ENCODE results near the gene ADGRG3.
A peak's percentile ranks its signal among the peaks of the same experiment; 100 is the strongest.

DNA sequence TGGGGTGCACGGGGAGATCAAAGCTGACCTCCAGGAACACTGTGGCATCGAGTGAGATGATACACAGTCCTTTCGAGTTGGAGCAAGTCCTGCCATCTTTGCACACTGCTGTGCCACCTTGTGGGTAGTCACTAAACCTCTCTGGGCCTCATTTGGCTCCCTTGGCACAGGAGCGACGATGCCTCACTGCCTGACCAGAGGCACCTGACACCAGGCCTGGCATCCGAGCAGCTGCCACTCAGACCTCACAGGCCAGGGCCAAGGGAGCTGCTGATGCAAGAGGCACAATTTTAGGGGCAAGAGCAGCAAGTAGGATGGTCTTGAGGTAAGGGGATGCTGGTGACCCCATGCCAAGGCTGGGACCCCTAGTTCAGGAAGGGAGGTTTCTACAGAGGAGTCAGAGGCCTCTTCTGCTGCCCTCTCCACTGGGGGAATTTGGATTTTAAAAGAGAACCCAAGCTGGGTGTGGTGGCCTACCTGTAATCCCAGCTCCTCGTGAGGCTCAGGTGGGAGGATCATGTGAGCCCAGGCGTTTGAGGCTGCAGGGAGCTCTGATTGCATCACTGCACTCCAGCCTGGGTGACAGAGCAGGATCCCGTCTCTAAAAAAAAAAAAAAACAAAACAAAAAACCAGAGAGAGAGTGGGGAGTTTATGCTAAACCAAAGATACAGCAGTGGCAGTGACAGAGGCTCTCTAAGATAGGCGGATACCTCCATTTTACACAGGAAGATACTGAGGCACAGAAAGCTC is 46.4 kb upstream of the ADGRG3 start:
- TF ChIP-seq SRF (IDR thresholded peaks at IDR 0.05; ENCODE audit: low read depth) (no peak), SIN3A (IDR thresholded peaks at IDR 0.05; ENCODE audit: low read depth) (no peak), POLR2AphosphoS5 (IDR thresholded peaks at IDR 0.05; ENCODE audit: low read depth, low read length) (peak; percentile 25; the same call in 1 of the 2 replicates), POLR2A (IDR thresholded peaks at IDR 0.05; ENCODE audit: borderline replicate concordance, extremely low read depth, insufficient read depth, insufficient read length) (no peak)
- TF ChIP-seq, protein P1, sequence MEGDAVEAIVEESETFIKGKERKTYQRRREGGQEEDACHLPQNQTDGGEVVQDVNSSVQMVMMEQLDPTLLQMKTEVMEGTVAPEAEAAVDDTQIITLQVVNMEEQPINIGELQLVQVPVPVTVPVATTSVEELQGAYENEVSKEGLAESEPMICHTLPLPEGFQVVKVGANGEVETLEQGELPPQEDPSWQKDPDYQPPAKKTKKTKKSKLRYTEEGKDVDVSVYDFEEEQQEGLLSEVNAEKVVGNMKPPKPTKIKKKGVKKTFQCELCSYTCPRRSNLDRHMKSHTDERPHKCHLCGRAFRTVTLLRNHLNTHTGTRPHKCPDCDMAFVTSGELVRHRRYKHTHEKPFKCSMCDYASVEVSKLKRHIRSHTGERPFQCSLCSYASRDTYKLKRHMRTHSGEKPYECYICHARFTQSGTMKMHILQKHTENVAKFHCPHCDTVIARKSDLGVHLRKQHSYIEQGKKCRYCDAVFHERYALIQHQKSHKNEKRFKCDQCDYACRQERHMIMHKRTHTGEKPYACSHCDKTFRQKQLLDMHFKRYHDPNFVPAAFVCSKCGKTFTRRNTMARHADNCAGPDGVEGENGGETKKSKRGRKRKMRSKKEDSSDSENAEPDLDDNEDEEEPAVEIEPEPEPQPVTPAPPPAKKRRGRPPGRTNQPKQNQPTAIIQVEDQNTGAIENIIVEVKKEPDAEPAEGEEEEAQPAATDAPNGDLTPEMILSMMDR (IDR thresholded peaks at IDR 0.05 in 2 of 3, conservative IDR thresholded peaks at IDR 0.05 in 1 of 3; ENCODE audit: borderline replicate concordance in 1 of 3, insufficient read depth in 1 of 3, low read depth in 2 of 3, low read length in 2 of 3) = no peak

Measured in HCT116 (cell line).